ENCODE measurements around the gene CNKSR3.

The CNKSR3 gene

DNA sequence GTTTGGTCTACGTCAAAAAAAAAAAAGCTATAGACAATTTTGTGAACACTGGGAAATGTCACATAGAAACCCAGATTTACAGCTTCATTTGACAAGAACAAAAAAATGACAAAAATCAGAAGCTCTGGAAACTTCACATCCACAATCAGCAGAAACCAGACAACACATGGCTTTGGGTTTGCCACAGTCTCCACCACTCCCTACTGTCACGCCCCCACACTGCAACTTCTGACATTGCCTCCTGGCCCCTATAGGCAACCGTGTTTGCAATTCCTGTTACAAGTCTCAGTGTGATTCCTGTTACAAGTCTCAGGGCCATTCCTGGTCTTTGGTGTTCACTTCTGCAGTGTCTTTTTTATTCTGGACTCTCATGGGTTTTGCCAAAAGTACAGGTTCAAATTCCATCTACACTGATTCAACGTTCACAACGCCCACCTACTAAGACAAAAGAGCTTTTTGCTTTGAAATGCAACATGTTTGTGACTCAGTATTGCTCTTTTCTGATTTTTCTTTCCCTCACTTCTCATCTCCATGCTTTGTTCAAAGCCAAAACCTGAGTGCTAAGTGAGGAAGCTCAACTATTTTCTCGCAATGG lies 12.0 kb downstream of the CNKSR3 start:
- no peak for DNase-seq (ENCODE audit: low read depth)
- H3K4me3 ChIP-seq (ENCODE audit: low read depth, low read length): no peak overlapping the region
- TF ChIP-seq, protein P1, sequence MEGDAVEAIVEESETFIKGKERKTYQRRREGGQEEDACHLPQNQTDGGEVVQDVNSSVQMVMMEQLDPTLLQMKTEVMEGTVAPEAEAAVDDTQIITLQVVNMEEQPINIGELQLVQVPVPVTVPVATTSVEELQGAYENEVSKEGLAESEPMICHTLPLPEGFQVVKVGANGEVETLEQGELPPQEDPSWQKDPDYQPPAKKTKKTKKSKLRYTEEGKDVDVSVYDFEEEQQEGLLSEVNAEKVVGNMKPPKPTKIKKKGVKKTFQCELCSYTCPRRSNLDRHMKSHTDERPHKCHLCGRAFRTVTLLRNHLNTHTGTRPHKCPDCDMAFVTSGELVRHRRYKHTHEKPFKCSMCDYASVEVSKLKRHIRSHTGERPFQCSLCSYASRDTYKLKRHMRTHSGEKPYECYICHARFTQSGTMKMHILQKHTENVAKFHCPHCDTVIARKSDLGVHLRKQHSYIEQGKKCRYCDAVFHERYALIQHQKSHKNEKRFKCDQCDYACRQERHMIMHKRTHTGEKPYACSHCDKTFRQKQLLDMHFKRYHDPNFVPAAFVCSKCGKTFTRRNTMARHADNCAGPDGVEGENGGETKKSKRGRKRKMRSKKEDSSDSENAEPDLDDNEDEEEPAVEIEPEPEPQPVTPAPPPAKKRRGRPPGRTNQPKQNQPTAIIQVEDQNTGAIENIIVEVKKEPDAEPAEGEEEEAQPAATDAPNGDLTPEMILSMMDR (IDR thresholded peaks at IDR 0.05; ENCODE audit: control insufficient read depth, extremely low read depth, insufficient read depth): no peak

GRCh38 chr6:154496793-154497517 lies 13.5 kb downstream of the CNKSR3 start:
- TF ChIP-seq, protein P1 (IDR thresholded peaks at IDR 0.05; ENCODE audit: control insufficient read depth, extremely low read depth, insufficient read depth): no peak
- DNase-seq (ENCODE audit: low read depth): no peak
- no peak overlapping the region for H3K4me3 ChIP-seq (ENCODE audit: low read depth, low read length)

GRCh38 chr6:154496186-154496585 lies 14.3 kb downstream of the CNKSR3 start:
- no peak for DNase-seq (ENCODE audit: low read depth)
- TF ChIP-seq, protein P1 (IDR thresholded peaks at IDR 0.05; ENCODE audit: control insufficient read depth, extremely low read depth, insufficient read depth): no peak
- no peak overlapping the region for H3K4me3 ChIP-seq (ENCODE audit: low read depth, low read length)

GRCh38 chr6:154494592-154495311 lies 15.7 kb downstream of the CNKSR3 start:
- no peak for DNase-seq (ENCODE audit: low read depth)
- H3K4me3 ChIP-seq (ENCODE audit: low read depth, low read length): no peak overlapping the region
- TF ChIP-seq, protein P1 (IDR thresholded peaks at IDR 0.05; ENCODE audit: control insufficient read depth, extremely low read depth, insufficient read depth): no peak

- TF ChIP-seq, protein P1 (IDR thresholded peaks at IDR 0.05; ENCODE audit: control insufficient read depth, extremely low read depth, insufficient read depth): no peak
- no peak for DNase-seq (ENCODE audit: low read depth)
- no peak overlapping the region for H3K4me3 ChIP-seq (ENCODE audit: low read depth, low read length)
Measured at GRCh38 chr6:154491567-154492470, 18.7 kb downstream of the CNKSR3 start.

DNA sequence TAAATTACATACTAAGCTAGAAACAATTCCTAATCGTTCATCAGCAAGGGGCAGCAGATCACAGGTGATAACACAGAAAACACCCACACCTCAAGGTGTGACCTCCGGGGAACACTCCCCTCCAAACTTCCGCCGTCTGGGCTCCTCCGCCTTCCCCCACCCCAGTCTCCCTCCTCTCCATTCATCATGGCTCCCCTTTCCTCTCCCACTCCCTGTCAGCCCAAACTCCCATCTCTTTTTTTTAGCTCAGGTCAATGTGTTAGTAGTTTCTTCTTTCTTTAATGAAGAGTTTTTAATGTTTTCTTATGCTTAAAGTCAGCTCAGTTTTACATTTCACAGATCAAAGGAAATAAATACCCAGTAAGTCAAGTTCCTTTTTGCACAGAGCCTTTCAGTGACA lies 20.7 kb downstream of the CNKSR3 start:
- DNase-seq (ENCODE audit: low read depth): no peak
- TF ChIP-seq, protein P1 (IDR thresholded peaks at IDR 0.05; ENCODE audit: control insufficient read depth, extremely low read depth, insufficient read depth): no peak
- no peak overlapping the region for H3K4me3 ChIP-seq (ENCODE audit: low read depth, low read length)

Data from LNCaP clone FGC (cell line).